Stimulated activated CD8-positive, alpha-beta memory T cell treated with anti-CD3 and anti-CD28 coated beads, Interleukin-15, amount 100 ng/mL, for 48 hours (primary cell): Measurements from ENCODE around the gene PEX13.
"Not testable (repeated sequence)": the region's sequence is repeated elsewhere in the genome, so short reads cannot be mapped to it uniquely, and the experiment has no call there.

Experiments used
- DNase-seq, 2 donors: peaks; one replicate each; pipeline ENCODE4 v3.0.0-alpha.2; 2020; ENCODE audit warnings: low read depth in 2 of 2

PEX13 gene, protein sequence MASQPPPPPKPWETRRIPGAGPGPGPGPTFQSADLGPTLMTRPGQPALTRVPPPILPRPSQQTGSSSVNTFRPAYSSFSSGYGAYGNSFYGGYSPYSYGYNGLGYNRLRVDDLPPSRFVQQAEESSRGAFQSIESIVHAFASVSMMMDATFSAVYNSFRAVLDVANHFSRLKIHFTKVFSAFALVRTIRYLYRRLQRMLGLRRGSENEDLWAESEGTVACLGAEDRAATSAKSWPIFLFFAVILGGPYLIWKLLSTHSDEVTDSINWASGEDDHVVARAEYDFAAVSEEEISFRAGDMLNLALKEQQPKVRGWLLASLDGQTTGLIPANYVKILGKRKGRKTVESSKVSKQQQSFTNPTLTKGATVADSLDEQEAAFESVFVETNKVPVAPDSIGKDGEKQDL

DNA sequence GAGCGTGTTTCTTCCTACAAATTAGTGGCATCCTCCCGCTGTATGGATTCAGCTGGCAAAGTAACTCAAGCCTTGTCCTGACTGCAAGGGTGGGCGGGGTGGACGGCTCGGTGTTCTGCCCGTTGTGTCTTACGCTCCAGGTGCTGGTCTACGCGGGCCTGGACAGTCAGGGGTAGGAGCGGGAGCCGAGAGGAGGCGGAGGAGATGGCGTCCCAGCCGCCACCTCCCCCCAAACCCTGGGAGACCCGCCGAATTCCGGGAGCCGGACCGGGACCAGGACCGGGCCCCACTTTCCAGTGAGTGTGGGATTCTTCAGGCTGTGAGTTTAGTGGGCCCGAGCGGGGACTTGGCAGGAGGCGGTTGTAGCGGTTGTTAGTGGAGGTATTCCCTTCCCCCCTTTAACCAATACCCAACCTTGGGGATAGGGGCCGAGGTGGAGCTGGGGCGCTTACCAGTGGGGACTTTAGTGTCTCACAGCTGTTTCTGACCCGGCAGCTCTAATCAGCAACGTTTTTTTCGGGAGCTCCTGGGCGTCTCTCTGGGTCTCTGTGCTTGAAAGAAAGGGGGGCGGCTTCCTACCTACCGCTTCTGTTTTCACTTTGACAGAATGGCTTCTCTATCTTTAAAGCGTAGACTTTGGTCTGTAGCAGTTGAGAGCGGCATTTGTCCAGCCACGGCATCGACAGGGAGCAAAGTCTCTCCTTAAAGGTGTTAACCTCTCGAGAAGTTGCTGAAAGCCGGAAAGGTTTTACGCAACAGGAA, at the start of gene PEX13, which contains the start of gene PUS10:
Gene PEX13, plus strand, starts transcription at position 165 of the 762 bp plus-strand sequence. Its CDS starts 40 bp downstream, at position 205.
Gene PUS10, minus strand, starts transcription at position 700 of the 762 bp plus-strand sequence. CDS start 6,365 bp downstream, outside the sequence.
- peak; percentile 46 to 55 for DNase-seq

DNA sequence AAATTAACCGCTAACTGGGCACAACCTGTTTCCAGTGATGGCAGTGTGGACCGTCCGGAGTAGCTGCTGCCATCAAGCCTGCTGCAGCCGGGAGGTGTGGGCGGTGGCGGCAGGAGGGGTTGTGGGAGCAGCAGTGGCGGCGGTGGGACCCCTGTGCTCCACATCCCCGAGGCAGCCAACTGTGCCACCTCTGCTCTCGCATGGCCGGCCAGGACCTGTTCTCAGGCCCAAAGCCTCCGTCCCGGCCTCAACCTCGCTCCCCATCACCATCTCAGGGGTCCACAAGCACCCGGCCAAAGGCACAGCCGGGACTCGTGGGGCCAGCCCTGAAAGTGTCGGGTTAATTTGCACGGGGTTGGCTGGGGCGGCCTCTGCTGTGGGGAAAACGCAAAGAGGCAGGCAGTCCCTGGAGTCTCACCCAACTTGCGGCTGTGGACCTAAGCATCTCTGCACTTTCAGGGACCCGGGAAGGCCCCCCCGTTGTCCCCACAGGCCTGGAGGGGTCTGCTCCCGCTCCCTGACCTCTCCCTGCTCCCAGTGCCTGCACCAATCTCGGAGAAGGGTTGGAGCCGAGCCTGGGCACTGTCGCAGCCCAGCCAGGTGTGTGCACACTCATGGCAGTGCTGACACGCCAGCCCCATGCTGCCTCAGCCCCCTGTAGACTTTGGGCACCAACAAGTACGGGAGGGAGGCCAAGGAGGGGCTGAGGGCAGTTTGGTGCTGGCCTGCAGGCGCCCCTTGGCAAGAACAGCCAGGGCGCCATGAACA, 44.4 kb upstream of the PEX13 start:
- no peak for DNase-seq

DNA sequence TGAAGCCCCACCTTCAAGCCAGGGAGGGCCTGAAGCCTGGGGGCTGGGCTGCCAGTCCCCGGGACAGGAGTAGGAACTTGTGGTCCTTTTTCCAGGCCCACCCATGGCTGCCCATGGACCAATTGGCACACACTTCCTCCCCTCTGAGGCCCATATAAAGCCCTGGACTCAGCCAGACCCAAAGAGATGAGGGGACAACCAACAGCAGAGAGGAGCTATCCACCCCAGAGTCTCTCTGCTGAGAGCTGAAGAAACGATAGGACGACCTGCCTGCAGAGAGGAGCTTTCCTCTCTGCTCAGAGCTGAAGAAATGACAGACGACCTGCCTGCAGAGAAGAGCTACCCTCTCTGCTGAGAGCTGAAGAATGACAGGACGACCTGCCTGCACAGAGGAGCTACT, 43.8 kb upstream of the PEX13 start:
- DNase-seq = no peak

DNA sequence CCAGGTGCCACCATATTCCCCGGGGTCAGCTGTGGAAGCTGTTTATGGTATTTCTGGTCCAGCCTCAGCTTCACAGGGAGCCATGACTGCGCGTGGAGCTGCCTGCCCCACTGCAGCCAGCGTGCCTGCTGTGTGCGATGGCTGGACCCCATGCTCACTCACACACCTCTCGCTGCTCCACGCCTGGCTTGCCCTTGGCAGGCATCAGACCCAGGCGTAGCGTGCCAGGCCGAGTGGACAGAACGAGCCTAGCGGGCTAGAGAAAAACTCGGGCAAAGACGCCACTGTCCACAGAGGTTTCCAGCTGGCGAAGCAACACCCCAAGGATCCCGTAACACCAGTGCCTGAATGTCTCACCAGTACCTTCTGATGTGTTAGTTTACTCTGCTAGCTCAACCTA, 42.9 kb upstream of the PEX13 start:
- no peak for DNase-seq

DNA sequence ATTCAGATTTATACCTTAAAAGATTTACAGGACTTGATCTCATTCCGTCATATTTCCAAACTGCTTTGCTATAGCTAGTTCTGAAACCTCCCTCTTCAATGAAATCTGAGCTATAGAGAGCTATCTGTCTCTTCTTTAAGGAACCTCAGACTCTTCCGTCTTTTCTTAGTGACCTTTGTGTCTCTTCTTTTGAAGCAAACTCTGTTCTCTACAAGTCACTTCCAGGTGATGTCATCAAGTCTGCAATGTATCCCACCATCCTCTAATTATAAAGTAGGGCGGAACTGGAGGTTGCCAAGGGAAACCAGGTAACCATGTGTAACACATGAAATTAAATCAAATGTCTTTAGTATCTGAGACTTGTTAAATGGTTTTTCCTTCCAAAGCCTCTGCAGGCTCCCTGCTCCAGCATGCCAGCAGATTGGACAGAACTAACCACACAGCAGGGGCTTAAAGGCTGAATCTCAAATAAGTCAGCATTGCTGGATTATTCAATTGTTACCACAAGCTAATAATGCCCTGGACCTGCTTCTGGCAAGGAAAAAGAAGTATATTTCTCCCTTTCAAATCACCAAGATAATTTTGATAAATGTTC, 41.2 kb upstream of the PEX13 start:
- DNase-seq = no peak

DNA sequence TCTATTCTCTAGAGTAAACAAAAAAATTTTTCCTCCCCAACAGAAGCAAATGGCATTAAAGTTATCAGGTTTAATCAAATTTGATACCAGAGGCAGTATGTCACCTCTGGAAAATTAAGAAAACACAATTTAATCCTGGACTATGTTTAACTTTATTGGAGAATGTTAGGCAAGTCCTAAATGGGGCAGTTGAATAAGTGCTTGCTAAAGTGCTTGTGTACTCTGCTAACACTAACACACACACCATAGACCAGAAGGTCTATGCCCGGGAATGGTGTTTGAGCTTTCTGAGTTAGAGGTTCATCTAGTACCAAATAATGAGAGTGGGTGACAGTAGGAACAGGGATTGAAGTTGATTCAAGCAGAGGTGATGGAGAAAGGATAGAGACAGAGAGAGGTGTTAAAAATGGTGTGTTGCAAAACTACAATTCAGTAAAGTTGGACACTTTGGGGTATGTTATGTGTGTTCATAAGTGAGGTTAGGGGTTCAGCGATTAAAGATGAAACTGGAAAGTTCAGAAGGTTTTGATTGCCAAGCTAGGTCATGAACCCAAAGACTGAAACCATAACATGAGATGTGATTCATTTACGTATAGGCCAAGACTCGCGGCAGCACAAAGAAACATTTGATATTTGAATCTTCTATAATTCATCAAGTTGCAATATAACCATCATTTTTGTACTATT, 40.5 kb upstream of the PEX13 start:
- DNase-seq = no peak

DNA sequence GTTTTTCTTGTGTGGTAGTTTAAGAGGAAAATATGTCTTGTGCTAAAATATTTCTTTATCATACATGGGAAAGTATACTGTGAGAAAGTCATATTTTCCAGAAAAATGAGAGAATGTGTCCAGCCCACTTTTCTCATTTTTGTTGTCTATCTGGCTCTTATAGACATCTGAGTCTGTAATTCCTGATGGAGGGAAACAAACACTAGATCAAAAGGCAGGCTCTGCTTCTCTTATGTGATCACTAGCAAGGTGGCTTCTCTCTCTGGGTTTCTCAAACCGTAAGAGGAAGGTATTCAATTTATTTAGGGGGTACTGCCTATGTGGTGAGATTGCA, 40.0 kb upstream of the PEX13 start:
- no peak for DNase-seq

DNA sequence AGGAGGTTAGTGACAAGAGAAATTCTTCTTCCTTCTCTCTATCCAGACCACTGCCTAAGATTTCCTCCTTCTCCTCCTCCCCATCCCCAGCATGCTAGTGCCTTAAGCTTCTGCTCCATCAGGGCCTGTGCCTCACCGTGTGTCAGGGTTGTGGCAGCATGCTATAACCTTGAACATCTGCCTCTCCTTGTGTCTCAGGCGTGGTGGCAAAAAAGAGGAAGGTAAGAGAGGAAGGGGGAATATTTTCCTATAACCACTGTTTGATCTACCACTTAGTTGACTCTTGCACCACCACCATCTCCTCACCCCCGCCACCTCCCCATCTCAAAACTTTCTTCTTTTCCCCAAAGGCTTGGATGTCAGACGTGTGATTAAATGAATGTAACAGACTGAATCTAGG, 38.3 kb upstream of the PEX13 start:
- no peak for DNase-seq

DNA sequence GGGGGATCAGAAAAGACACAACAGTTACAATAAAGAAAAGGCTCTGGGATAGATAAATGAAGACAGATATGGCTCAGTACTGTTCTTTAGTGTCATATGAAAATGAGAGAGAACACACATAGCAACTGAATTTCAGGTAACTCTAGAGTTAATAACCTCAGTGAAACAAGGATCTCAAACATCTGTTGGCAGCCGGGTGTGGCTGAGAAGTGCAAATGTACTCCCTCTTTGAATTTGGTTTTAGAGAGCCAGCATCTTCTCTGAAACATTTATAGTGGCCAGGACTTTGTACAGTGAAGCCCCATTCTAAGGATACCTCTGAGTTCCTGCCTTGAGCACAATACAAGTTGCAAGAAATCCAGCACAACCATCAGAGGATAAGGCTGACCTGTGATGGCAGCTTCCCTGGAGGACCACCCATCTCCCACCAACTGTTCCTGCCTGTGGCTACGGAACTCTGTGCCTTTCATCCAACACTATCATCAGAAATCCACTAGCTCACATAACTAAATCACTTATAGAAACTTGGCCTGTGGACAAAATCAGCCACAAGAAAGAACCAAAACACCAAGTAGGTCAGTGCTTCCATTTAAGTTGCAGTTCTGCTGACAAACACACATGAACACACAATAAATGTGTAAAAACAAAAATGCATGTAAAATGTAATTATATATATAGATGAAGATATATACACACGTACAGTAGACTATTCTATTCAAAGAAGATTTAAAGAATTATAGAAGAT, 37.3 kb upstream of the PEX13 start:
- DNase-seq = no peak

DNA sequence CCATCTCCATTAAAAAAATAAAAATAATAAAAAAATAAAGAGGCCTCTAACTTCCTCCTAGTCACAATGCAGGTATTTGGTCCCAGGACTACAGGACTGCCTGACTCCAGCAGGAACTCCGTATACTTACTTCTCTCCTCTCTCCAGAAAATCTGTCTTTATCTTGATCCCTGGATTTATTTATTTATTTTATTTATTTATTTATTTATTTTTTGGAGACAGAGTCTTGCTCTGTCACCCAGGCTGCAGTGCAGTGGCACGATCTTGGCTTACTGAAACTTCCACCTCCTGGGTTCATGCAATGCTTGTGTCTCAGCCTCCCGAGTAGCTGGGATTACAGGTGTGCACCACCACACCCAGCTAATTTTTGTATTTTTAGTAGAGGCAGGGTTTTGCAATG, 35.5 kb upstream of the PEX13 start:
- not testable (repeated sequence) for DNase-seq

DNA sequence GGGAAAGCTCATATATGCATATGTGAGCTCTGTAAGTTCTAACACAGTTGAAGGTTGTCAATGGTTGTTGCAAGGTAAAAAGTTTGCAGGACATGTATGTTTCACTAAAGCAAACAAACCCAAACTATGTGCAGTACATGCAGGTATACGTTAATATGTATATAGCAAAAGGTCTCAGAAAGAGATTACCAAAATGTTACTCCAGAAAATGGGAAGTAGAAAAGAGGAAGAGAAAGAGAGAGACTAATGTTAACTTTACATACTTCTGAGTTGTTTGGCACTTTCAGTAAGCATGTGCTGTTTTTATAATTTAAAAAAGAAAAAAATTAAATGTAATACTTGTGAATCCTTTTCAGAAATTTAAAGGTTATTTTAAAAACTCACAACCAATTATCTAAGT, 32.8 kb upstream of the PEX13 start:
- DNase-seq = no peak

DNA sequence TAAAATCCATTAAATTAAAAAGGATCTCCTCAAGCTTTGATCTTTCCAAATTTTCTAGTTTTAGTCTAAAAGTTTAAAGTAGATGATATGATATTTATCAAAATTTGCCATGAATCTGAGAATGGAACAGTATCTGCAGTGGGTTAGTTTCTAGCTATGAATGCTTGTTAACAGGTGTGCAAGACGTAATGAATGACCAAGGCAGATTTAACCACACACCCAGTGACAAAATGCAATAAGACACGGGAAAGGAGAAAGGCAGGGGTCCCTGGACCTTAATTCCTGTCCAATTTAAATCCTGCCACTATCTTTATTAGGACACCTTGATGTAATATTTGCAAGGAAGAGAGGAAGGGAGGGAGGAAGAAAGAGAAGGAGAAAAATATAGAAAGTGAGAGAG, 30.5 kb upstream of the PEX13 start:
- DNase-seq = no peak

DNA sequence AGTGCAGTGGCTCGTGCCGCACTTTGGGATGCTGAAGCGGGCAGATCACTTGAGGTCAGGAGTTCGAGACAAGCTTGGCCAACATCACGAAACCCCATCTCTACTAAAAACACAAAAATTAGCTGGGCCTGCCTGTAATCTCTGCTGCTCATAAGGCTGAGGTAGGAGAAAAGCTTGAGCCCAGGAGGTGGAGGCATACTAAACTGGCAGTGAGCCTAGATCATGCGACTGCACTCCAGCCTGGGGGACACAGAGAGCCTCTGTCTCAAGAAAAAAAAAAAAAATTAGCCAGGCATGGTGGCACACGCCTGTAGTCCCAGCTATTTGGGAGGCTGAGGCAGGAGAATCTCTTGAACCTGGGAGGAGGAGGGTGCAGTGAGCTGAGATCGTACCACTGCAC, 29.9 kb upstream of the PEX13 start:
- DNase-seq = not testable (repeated sequence)

DNA sequence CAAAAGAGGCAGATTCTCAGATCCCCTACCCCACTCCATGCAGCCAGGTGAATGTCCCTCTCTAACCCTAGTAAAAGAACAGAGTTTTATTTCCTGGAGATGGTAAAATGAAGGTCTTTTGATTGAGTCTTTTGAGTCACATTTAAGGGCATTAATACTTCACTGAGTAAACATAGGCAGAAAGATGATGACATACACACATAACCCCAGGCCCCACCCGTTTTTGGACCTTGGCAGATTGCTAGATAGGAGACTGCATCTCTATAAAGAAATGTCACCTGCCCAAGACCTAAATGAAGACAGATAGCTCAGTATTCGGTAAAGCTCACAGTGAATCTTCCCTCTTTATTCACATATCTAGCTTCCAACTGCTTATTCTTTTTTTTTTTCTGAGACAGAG, 28.3 kb upstream of the PEX13 start:
- no peak for DNase-seq

DNA sequence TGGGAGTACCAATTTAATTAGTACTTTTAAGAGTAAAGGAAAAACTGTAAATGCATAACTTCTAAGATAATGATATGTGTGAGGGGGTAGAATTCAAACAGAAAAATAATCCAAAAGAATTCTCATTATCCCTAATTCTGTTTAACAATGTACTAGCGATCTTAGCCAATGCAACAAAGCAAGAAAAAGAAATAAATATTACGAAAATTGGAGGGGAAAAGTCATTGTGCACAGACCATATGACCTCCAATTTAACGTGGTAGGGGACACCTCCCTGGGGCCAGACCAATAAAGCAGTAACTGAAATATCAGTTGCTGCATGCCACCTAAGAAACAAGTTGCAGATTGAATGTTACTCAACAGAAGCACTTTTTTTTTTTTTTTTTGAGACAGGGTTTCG, 25.9 kb upstream of the PEX13 start:
- DNase-seq = no peak

DNA sequence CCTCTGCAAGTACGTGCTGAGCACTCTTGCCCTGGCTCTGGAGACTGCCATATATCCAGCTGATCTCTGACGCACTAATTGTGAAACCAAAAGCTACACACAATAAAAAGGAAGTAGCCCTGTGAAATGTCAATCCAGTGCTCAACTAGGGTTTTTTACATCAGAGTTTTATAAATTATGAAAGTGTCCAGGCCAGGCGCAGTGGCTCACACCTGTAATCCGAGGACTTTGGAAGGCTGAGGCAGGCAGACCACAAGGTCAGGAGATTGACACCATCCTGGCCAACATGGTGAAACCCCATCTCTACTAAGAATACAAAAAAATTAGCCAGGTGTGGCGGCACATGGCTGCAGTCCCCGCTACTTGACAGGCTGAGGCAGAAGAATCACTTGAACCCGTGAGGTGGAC, 24.5 kb upstream of the PEX13 start:
- no peak for DNase-seq

DNA sequence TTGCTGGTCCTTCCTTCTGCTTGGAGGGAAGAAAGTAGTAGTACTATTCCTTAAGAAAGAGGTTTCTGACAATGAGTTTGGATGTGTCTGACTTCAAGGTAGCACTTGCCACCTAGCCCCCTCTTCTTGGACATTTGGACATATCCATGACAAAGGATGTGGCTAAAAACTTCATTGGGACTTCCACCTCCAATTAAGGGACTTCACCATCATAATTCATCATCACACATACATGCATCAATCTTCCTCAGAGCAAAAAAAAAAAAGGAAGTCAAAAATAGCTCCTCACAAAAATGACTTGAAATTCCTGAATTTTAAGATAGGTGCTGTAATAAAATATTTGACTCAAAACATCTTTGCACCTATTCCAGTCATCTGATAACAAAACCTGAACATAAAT, 23.4 kb upstream of the PEX13 start:
- DNase-seq = no peak

DNA sequence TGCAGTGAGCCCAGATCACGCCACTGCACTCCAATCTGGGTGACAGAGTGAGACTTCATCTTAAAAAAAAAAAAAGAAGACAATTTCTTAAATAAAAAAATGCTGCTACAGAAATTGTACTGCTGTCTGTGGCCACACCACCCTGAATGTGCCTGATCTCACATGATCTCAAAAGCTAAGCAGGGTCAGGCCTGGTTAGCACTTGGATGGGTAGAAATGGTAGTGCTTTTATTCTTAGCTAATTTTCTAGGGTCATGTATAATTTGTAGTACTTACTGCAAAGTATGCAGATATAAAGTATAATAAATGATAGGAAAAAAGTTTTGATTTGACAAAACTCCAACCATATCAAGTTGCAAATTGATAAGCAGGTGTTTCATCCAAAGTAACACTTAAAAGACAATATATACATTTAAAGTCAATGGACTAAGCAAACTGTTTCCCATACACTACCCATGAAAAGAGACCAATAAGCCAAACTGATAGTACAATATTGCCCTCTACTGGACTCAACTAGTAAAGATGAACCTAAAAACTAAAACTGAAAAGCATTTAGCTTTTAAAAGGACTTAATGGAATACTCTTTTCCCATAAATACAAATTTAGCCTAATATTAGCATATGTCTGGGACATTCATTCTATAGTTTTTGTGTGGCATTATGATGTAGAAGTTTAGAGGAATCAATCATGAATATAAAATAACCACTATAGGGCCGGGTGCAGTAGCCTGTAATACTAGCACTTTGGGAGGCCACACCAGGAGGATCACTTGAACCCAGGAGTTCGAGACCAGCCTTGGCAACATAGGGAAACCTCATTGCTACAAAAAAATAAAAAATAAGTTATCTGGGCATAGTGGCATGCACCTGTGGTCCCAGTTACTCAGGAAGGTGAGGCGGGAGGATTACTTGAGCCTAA, 18.6 kb upstream of the PEX13 start:
- no peak for DNase-seq

DNA sequence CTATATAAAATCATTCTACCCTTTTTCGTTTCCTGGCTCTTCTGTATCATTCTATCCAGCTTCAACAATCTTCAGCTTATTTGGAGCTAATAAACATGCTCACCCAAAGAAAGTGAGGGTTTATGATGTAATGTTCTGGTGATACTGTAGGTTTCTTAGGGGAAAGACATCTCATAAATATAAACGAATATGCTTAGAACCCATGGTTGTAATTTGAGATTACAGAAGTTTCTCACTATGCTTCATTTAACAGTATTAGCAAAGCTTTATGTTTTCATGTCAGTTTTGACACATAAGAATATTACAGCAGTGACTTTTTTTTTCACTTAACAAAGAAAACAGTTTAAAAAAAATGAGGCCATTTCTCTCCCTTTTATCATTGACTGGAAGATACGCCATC, 11.8 kb upstream of the PEX13 start:
- DNase-seq = no peak
